OCI-LY3 (cell line): ENCODE measurements around the gene ASIC2.

ENCODE experiments used
- EZH2phosphoT487 ChIP-seq: fragments of 200-600 bp; shearing (Covaris generic); IDR thresholded peaks from 2 replicates; pipeline ENCODE4 v1.6.1; 2018; ENCODE audit warnings: antibody characterized with exemption, mixed run types, low read depth
- TF ChIP-seq, protein P1 (sequence below): fragments of 200-600, 300-600 bp; sonication (generic); IDR thresholded peaks from 2 replicates; pipeline ENCODE4 v1.5.1; 2014; ENCODE audit warnings: antibody characterized with exemption, low read length, low read depth

GRCh38 chr17:33171931-33172330 lies 121.2 kb downstream of the ASIC2 start:
- TF ChIP-seq, protein P1, sequence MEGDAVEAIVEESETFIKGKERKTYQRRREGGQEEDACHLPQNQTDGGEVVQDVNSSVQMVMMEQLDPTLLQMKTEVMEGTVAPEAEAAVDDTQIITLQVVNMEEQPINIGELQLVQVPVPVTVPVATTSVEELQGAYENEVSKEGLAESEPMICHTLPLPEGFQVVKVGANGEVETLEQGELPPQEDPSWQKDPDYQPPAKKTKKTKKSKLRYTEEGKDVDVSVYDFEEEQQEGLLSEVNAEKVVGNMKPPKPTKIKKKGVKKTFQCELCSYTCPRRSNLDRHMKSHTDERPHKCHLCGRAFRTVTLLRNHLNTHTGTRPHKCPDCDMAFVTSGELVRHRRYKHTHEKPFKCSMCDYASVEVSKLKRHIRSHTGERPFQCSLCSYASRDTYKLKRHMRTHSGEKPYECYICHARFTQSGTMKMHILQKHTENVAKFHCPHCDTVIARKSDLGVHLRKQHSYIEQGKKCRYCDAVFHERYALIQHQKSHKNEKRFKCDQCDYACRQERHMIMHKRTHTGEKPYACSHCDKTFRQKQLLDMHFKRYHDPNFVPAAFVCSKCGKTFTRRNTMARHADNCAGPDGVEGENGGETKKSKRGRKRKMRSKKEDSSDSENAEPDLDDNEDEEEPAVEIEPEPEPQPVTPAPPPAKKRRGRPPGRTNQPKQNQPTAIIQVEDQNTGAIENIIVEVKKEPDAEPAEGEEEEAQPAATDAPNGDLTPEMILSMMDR: no peak
- TF ChIP-seq EZH2phosphoT487: no peak
